ENCODE measurements around the gene MRFAP1L1.
A peak's percentile ranks its signal among the peaks of the same experiment; 100 is the strongest.
"Not testable (repeated sequence)": the region's sequence is repeated elsewhere in the genome, so short reads cannot be mapped to it uniquely, and the experiment has no call there.

The MRFAP1L1 gene

GRCh38 chr4:6681191-6681590 lies 28.5 kb downstream of the MRFAP1L1 start:
- TF ChIP-seq CTCF (IDR thresholded peaks at IDR 0.05; ENCODE audit: low read depth, low read length) = peak; percentile 27
- H3K4me3 ChIP-seq (replicated peaks in 1 of 2; ENCODE audit: low read depth in 2 of 2, low read length in 2 of 2) = no peak overlapping the region
- no peak for DNase-seq (ENCODE audit: low read depth in 2 of 2)

- DNase-seq (ENCODE audit: low read depth in 2 of 2) = no peak
- H3K4me3 ChIP-seq (replicated peaks in 1 of 2; ENCODE audit: low read depth in 2 of 2, low read length in 2 of 2) = no peak overlapping the region
- no peak for TF ChIP-seq CTCF (IDR thresholded peaks at IDR 0.05; ENCODE audit: low read depth, low read length)
Observed at GRCh38 chr4:6680372-6681034, 29.2 kb downstream of the MRFAP1L1 start.

- no peak for DNase-seq (ENCODE audit: low read depth in 2 of 2)
- TF ChIP-seq CTCF (IDR thresholded peaks at IDR 0.05; ENCODE audit: low read depth, low read length) = no peak
- H3K4me3 ChIP-seq (replicated peaks in 1 of 2; ENCODE audit: low read depth in 2 of 2, low read length in 2 of 2) = no peak overlapping the region
Observed at GRCh38 chr4:6676722-6677558, 32.7 kb downstream of the MRFAP1L1 start.

DNA sequence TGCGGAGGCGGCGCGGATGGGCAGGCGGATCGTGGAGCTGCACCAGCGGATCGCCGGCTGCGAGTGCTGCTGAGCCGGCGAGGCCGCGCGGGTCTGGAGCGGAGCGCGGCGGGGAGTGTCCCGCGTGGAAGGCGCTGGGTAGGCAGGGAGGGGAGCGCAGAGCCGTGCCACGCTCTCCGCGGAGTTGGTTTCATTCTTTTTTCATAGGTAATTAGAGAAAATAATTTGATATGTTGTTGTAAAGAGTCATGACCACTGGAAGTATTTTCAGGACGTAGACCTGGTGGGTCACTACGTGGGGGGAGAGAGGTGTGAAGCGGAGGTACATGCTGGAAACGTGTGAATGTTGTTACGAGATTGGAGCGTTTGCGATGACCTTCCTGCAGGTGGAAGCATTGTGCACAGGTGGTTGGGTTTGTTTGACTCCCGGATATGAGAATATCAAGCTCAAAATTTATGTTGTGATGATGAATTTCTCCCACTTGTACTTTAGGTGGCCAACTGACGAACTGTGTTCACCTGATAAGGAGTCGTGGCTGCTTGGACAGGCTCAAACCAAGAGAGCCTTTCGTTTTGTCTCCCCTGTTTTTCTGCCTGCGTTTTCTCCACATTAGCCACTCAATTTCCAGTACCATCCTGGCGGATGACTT lies 35.0 kb downstream of the MRFAP1L1 start:
- peak overlapping the region; percentile 65 to 68 for H3K4me3 ChIP-seq (replicated peaks in 1 of 2; ENCODE audit: low read depth in 2 of 2, low read length in 2 of 2)
- TF ChIP-seq CTCF (IDR thresholded peaks at IDR 0.05; ENCODE audit: low read depth, low read length) = peak; percentile 18
- DNase-seq (ENCODE audit: low read depth in 2 of 2) = peak; percentile 31 to 34

DNA sequence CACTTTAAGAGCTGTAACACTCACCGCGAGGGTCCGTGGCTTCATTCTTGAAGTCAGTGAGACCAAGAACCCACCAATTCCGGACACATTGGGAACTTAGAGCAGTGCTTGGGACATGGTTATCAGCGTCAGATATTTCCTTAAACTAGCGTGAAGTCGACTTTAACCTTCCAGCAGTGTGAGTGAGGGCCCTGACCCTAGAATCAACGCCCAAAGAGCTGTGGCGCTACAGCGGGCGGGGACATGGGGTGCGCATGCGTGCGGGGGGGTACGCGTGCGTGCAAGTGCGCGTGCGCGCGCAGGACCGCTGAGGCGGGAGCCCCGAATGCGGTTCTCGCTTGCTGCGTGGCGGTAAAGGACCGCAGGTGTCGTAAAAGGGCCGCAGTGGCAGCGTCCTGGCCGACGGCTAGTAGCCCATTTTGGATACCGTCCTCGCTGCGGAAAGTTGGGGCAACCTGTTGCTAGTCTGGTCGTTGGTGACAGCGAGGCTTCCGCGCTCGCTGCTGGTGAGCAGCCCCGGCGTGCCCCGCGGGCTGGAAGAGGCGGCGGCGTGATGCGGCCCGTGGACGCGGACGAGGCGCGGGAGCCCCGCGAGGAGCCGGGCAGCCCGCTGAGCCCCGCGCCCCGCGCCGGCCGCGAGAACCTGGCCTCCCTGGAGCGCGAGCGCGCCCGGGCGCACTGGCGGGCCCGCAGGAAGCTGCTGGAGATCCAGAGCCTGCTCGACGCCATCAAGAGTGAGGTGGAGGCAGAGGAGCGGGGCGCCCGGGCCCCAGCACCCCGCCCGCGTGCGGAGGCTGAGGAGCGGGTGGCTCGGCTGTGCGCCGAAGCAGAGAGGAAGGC lies 35.8 kb downstream of the MRFAP1L1 start:
- peak overlapping the region; percentile 65 to 68 for H3K4me3 ChIP-seq (replicated peaks in 1 of 2; ENCODE audit: low read depth in 2 of 2, low read length in 2 of 2)
- peak; percentile 95 to 97 for DNase-seq (ENCODE audit: low read depth in 2 of 2)
- TF ChIP-seq CTCF (IDR thresholded peaks at IDR 0.05; ENCODE audit: low read depth, low read length) = no peak

GRCh38 chr4:6673191-6673659 lies 36.4 kb downstream of the MRFAP1L1 start:
- H3K4me3 ChIP-seq (replicated peaks in 1 of 2; ENCODE audit: low read depth in 2 of 2, low read length in 2 of 2) = peak overlapping the region; percentile 65 to 68
- peak in 1 of 2 donors; percentile 30 for DNase-seq (ENCODE audit: low read depth in 2 of 2)

DNA sequence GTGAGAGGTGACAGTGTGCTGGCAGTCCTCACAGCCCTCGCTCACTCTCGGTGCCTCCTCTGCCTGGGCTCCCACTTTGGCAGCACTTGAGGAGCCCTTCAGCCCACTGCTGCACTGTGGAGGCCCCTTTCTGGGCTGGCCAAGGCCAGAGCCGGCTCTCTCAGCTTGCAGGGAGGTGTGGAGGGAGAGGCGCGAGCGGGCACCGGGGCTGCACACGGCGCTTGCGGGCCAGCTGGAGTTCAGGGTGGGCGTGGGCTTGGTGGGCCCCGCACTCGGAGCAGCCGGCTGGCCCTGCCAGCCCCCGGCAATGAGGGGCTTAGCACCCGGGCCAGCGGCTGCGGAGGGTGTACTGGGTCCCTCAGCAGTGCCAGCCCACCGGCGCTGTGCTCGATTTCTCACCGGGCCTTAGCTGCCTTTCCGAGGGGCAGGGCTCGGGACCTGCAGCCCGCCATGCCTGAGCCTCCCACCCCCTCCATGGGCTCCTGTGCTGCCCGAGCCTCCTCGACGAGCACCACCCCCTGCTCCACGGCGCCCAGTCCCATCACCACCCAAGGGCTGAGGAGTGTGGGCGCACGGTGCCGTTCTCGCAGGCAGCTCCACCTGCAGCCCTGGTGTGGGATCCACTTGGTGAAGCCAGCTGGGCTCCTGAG lies 37.0 kb downstream of the MRFAP1L1 start:
- DNase-seq (ENCODE audit: low read depth in 2 of 2); H3K4me3 ChIP-seq (replicated peaks in 1 of 2; ENCODE audit: low read depth in 2 of 2, low read length in 2 of 2): not testable (repeated sequence)

Data from cardiac fibroblast (primary cell).